Skeletal muscle tissue (tissue), 4 donors: ENCODE results near the gene TNP2. TPM values are rescaled to one million over a fixed set of nuclear protein-coding genes. Genes with fewer than 3 reads are reported as not detected.

Source experiments
- H3K27ac ChIP-seq: one replicate; pipeline ENCODE4 v1.7.0; 2013; ENCODE audit warnings: mild to moderate bottlenecking, low read depth, low read length, inconsistent platforms
- H3K27me3 ChIP-seq, 3 donors: one replicate each; pipeline ENCODE4 v1.7.0; 2013; ENCODE audit warnings: low read length in 3 of 3; ENCODE audit not compliant: control insufficient read depth in 3 of 3, insufficient read depth in 3 of 3
- H3K36me3 ChIP-seq, 3 donors: one replicate each; pipeline ENCODE4 v1.7.0; 2013; ENCODE audit warnings: low read length in 3 of 3; ENCODE audit not compliant: control insufficient read depth in 3 of 3, insufficient read depth in 3 of 3
- H3K4me1 ChIP-seq, 3 donors: one replicate each; pipeline ENCODE4 v1.7.0; 2013; ENCODE audit warnings: low read length in 3 of 3, mild to moderate bottlenecking in 3 of 3; ENCODE audit not compliant: control insufficient read depth in 3 of 3, insufficient read depth in 3 of 3
- H3K4me3 ChIP-seq, 3 donors: one replicate each; pipeline ENCODE4 v1.7.0; 2013; ENCODE audit warnings: low read length in 3 of 3
- H3K9ac ChIP-seq, 3 donors: one replicate each; pipeline ENCODE4 v1.7.0; 2013; ENCODE audit warnings: low read length in 3 of 3, mild to moderate bottlenecking in 3 of 3, moderate library complexity in 2 of 3, low read depth in 1 of 3
- H3K9me3 ChIP-seq, 3 donors: one replicate each; pipeline ENCODE4 v1.7.0; 2013; ENCODE audit warnings: low read length in 3 of 3; ENCODE audit not compliant: control insufficient read depth in 3 of 3
- total RNA-seq: library from RNA; depleted of rRNA; stranded (reverse); fragments of >200 nt; gene quantifications from one replicate; pipeline ENCODE4 v1.2.3, GENCODE V29; 2014
- donor health status: Osteomylitis.

The TNP2 gene
- total RNA-seq, 1 donor from 2014 or later, result not detected

DNA sequence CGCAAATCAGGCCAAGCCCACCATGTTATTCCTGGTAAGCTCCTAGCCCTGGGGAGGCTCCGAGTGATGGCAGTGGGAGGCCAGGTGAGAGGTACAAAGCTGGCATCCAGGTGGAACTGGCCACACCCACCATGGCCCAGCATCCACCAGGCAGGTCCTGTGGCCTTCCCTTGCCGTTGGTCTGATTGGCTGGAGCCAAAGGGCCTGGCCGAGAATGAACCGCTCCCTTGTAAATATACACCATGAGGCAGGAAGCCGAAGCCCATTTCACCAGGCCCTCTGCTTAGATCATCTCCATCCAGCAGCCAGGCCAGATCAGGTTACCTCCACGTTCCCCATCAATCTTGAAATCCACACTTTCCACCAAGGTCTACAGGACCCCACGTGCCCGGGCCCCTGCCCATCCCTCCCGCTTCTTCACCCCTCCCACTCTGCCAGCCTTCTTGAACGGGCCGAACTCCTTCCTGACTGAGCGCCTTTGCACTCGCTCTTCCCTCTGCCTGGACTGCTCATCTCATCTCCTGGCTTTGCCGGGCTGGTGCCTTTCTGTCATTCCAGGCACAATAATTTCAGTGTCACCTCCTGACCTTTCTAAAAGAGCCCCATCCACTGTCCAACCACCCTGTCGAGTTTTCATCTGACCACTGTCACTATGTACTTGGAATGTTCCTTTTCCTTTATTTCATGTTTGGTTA, 18.9 kb downstream of the TNP2 start:
- Histone ChIP-seq H3K4me3 (no peak overlapping the region), H3K4me1 (peaks cover 5 to 12% (median 7%) of the 10 kb centered on the region in 3 donors), H3K9ac (no peak overlapping the region), H3K9me3 (no peaks in the 10 kb centered on the region), H3K36me3 (no peaks in the 10 kb centered on the region), H3K27me3 (no peaks in the 10 kb centered on the region), H3K27ac (no peak overlapping the region)

DNA sequence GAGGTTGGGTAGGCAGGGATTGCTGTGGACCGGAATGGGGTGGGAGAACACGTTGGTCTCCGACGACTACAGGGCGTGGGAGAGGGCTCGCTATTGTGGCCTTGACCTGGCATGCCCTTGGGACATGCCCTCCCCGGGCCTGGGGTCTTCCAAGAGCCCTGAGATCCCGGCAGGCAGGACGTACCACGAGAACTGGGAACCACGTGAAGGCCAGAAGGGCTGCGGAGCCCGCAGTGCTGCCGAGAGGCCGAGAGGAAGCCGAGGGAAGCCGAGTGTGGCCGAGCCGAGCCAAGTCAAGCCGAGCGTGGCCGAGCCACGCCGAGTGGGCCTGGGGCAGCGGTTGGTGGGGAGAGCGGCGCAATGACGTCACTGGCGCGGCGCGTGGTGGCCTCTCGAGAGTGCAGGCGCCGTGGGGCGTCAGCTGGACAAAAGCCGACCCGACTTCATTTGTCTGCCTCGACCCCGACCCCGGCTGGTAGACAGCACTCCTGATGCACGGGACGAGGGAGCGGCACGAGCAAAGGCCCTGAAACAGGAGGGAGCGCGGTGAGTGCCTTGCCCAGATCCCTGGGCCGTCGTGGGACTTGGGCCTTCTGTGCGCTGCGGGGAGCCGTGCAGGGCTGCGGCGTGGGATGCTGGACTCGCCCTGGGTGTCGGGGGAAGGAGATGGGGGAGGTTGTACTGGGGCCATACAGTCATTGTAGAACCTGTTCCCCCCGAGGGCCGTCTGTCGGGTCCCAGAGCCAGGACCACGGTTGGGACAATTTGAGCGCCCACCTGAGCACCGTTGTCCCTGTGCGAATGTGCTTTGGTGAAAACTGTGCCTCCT, 19.7 kb downstream of the TNP2 start:
- Histone ChIP-seq H3K27ac (no peak overlapping the region), H3K4me1 (peaks cover under 1 to 6% (median 5%) of the 10 kb centered on the region in 3 donors), H3K4me3 (no peak overlapping the region), H3K36me3 (no peaks in the 10 kb centered on the region), H3K9me3 (no peaks in the 10 kb centered on the region), H3K9ac (no peak overlapping the region), H3K27me3 (no peaks in the 10 kb centered on the region)

DNA sequence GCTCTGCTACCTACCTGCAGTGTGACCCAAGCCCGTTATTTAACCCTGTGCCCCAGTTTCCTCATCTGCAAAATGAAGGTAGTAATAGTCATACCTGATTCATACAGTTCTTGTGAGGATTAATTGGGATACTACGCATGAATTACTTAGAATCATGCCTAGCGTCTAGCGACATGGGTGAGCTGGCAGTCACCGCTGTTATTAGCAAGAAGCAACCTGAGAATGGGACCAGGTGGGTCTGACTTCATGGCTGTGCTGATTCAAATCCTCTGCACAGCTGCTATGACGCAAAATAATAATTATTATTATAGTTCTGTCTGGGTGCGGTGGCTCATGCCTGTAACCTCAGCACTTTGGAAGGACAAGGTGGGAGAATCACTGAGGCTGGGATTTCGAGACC, 21.0 kb downstream of the TNP2 start:
- H3K9me3 ChIP-seq, result no peaks in the 10 kb centered on the region
- H3K9ac ChIP-seq, result no peak overlapping the region
- H3K27ac ChIP-seq, result no peak overlapping the region
- peaks cover 0 to 2% (median 0%) of the 10 kb centered on the region in 3 donors for H3K4me1 ChIP-seq
- H3K27me3 ChIP-seq, result no peaks in the 10 kb centered on the region
- no peaks in the 10 kb centered on the region for H3K36me3 ChIP-seq
- H3K4me3 ChIP-seq, result no peak overlapping the region

DNA sequence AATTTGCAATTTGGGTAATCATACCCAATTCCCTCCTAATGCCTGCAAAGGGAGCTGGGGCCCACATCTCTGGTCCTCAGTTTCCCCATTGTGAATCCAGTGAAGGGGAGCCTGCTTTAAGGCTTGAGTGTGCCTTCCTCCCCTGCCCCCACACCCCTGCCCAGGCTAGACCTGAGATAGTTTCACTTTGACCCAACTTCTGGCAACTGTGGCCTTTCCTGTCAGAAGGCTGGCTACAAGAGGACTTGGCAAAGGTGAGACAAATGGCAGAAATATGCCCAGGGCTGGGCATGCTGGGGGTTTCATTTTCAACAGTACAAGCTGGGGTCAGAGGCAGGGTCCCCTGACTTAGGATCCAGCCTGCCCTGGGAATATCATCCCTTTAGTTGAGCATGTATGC, 23.1 kb downstream of the TNP2 start:
- Histone ChIP-seq H3K9me3 (no peaks in the 10 kb centered on the region), H3K4me1 (peaks cover 0 to under 1% (median 0%) of the 10 kb centered on the region in 3 donors), H3K9ac (no peak overlapping the region), H3K36me3 (no peaks in the 10 kb centered on the region), H3K27ac (no peak overlapping the region), H3K4me3 (no peak overlapping the region), H3K27me3 (no peaks in the 10 kb centered on the region)

DNA sequence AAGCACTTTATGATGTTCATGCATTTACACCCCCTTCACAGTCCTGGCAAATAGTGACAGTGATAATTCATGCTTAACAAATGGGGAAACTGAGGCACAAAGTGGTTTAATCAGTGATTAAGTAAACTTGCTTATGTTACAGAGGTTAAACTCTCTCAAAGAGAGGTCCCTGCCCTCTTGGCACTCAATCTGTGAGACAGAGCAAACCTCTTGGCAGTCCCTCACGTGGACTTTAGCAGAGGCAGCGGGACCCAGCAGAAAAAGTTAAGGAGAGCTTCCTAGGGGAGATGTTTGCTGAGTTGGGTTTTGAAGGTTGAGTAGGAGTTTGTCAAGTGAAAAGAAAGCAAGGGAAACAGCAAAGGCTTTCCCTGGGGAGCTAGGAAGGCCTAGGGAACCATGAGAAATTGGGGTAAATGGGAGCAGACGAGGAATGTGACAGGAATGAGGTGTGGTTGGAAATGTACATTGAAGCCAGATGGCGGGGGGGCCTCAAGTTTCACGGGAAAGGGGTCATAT, 23.8 kb downstream of the TNP2 start:
- H3K27ac ChIP-seq, result no peak overlapping the region
- no peaks in the 10 kb centered on the region for H3K27me3 ChIP-seq
- no peaks in the 10 kb centered on the region for H3K9me3 ChIP-seq
- H3K36me3 ChIP-seq, result no peaks in the 10 kb centered on the region
- H3K4me3 ChIP-seq, result no peak overlapping the region
- no peak overlapping the region for H3K9ac ChIP-seq
- H3K4me1 ChIP-seq, result peaks cover 0 to 7% (median 4%) of the 10 kb centered on the region in 3 donors

DNA sequence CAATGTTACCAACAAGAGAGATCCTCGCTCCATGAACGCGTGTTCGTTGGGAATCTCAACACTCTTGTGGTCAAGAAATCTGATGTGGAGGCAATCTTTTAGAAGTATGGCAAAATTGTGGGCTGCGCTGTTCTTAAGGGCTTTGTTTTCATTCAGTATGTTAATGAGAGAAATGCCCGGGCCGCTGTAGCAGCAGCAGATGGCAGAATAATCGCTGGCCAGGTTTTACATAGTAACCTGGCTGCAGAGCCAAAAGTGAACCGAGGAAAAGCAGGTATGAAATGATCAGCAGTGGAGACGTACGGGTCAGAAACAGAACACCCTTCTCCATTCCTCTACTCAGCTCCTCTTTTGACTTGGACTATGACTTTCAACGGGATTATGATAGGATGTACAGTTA, 26.5 kb downstream of the TNP2 start:
- H3K4me3 ChIP-seq, result no peak overlapping the region
- H3K9me3 ChIP-seq, result no peaks in the 10 kb centered on the region
- H3K27me3 ChIP-seq, result no peaks in the 10 kb centered on the region
- no peak overlapping the region for H3K9ac ChIP-seq
- no peak overlapping the region for H3K27ac ChIP-seq
- peaks cover 0 to 8% (median 8%) of the 10 kb centered on the region in 3 donors for H3K4me1 ChIP-seq
- H3K36me3 ChIP-seq, result no peaks in the 10 kb centered on the region

DNA sequence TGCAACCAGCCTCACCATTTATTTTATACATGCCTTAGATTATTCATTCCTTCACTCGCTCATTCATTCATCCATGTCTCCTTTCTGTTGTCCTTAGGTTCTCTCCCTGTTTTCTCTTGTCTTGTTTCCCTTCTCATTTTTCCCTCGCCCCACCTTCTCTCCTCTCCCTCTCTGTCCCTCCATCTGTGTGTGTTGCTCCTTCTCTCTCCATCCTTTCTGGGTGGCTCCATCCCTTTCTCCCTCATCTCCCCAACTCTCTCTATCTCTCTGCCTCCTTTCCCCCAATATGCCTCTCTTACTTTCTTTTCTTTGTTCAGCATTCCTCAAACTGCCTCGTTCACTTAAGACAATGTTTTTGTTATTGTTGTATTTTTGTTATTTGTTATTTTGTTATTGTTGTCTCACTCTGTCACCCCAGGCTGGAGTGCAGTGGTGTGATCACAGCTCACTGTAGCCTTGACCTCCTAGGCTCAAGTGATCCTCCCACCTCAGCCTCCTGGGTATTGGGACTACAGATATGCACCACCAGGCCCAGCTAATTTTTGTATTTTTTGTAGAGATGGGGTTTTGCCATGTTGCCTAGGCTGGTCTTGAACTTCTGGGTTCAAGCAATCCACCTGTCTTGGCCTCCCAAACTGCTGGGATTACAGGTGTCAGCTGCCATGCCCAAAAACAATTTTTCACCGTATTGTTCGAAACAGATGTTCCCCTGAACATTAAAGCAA, 27.5 kb downstream of the TNP2 start:
- Histone ChIP-seq H3K9ac (no peak overlapping the region), H3K9me3 (no peaks in the 10 kb centered on the region), H3K4me1 (peaks cover 0 to 8% (median 8%) of the 10 kb centered on the region in 3 donors), H3K27me3 (no peaks in the 10 kb centered on the region), H3K27ac (no peak overlapping the region), H3K4me3 (no peak overlapping the region), H3K36me3 (no peaks in the 10 kb centered on the region)

DNA sequence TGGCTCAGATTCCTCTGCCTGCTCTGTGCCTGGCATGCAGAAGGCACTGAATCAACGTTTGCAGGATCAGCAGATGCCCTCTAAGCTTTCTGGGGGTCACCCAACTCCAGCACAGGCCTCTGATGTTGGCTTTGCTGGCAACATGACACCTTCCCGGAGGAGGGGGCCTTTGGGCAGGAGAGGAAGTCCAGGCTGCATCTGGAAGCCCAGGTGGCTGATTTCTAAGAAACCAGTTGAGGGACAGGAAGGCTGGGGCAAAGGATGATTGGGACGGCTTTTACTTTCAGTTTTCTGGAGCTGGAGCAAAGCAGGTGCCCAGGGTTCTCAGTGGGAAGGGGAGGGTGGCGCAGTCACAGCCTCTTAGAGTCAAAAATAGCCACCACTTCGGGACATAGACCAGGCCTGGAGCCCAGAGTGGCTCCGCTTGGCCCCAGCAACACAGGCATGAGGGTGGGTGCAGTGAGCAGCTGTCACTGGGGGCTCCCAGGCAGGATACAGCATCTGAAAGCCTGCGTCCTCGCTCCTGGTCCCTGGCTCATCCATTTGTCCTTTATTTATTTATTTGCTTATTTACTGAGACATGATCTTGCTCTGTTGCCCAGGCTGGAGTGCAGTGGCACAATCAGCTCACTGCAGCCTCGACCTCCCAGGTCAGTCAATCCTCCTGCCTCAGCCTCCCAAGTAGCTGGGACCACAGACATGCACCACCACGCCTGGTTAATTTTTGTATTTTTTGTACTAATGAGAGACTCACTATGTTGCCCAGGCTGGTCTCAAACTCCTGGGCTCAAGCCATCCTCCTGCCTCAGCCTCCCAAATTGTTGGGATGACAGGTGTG, 28.3 kb downstream of the TNP2 start:
- Histone ChIP-seq H3K27ac (peak overlapping the region; percentile 50), H3K27me3 (no peaks in the 10 kb centered on the region), H3K4me3 (peak overlapping the region; percentile 9 to 52 (median 44)), H3K36me3 (no peaks in the 10 kb centered on the region), H3K9me3 (no peaks in the 10 kb centered on the region), H3K4me1 (peaks cover 0 to 8% (median 8%) of the 10 kb centered on the region in 3 donors), H3K9ac (peak overlapping the region in 1 of 3 donors; percentile 76)
